NCI-H1105 treated with DMSO at 0.1 percent for 48 hours (cell line): ENCODE data around the gene DOLPP1.
"Not testable (repeated sequence)": the region's sequence is repeated elsewhere in the genome, so short reads cannot be mapped to it uniquely, and the experiment has no call there.

Experiments used
- DNase-seq: peaks from one replicate; lab custom pipeline; 2025; lab: John Stamatoyannopoulos, UW

The DOLPP1 gene

GRCh38 chr9:129111528-129112151 is 30.7 kb downstream of the DOLPP1 start:
- peak; percentile 36 for DNase-seq

- DNase-seq = not testable (repeated sequence)
Observed at GRCh38 chr9:129112526-129112925, 31.6 kb downstream of the DOLPP1 start.

GRCh38 chr9:129113645-129114304 is 32.9 kb downstream of the DOLPP1 start:
- DNase-seq = no peak

GRCh38 chr9:129118799-129119198 is 37.9 kb downstream of the DOLPP1 start:
- no peak for DNase-seq

- no peak for DNase-seq
Observed at GRCh38 chr9:129121483-129121882, 40.6 kb downstream of the DOLPP1 start.

- DNase-seq = no peak
Observed at GRCh38 chr9:129122133-129122532, 41.2 kb downstream of the DOLPP1 start.

GRCh38 chr9:129122976-129123375 is 42.1 kb downstream of the DOLPP1 start:
- DNase-seq = not testable (repeated sequence)

- no peak for DNase-seq
Observed at GRCh38 chr9:129124506-129125069, 43.7 kb downstream of the DOLPP1 start.

- DNase-seq = no peak
Observed at GRCh38 chr9:129125478-129125877, 44.6 kb downstream of the DOLPP1 start.

- DNase-seq = no peak
Observed at GRCh38 chr9:129126749-129127618, 46.1 kb downstream of the DOLPP1 start.

- no peak for DNase-seq
Observed at GRCh38 chr9:129128689-129129088, 47.8 kb downstream of the DOLPP1 start.

GRCh38 chr9:129130271-129130670 is 49.4 kb downstream of the DOLPP1 start:
- DNase-seq = not testable (repeated sequence)

GRCh38 chr9:129130791-129131190 is 49.9 kb downstream of the DOLPP1 start:
- DNase-seq = no peak

- DNase-seq = peak; percentile 51
Observed at GRCh38 chr9:129131300-129132145, 50.6 kb downstream of the DOLPP1 start.

- no peak for DNase-seq
Observed at GRCh38 chr9:129133082-129133481, 52.2 kb downstream of the DOLPP1 start.

- DNase-seq = no peak
Observed at GRCh38 chr9:129135476-129135875, 54.6 kb downstream of the DOLPP1 start.

- DNase-seq = no peak
Observed at GRCh38 chr9:129136446-129137035, 55.6 kb downstream of the DOLPP1 start.

GRCh38 chr9:129137292-129138143 is 56.6 kb downstream of the DOLPP1 start:
- no peak for DNase-seq

GRCh38 chr9:129138144-129138462 is 57.2 kb downstream of the DOLPP1 start:
- DNase-seq = no peak

GRCh38 chr9:129138476-129139232 is 57.7 kb downstream of the DOLPP1 start:
- DNase-seq = no peak
